Liver (tissue), 9 donors: ENCODE measurements around the gene TACC2. TPM values are rescaled to one million over a fixed set of nuclear protein-coding genes. Genes with fewer than 3 reads are reported as not detected.

Experiments
- DNase-seq: peaks from one replicate; pipeline ENCODE4 v3.0.0-alpha.2; 2017; ENCODE audit warnings: low spot score
- H3K27ac ChIP-seq, 2 donors: one replicate each; pipeline ENCODE4 v1.7.0; 2013; ENCODE audit warnings: inconsistent platforms in 2 of 2, low read length in 2 of 2, control low read depth in 1 of 2, low read depth in 1 of 2, mild to moderate bottlenecking in 1 of 2
- H3K27me3 ChIP-seq, 4 donors: one replicate each; pipeline versions ENCODE4 v1.6.1 to v1.7.0; 2013; ENCODE audit warnings: low read length in 3 of 4, inconsistent platforms in 1 of 4, mild to moderate bottlenecking in 1 of 4, moderate library complexity in 1 of 4; ENCODE audit not compliant: control insufficient read depth in 4 of 4, insufficient read depth in 4 of 4
- H3K36me3 ChIP-seq, 4 donors: one replicate each; pipeline versions ENCODE4 v1.6.1 to v1.7.0; 2013; ENCODE audit warnings: low read length in 3 of 4, mild to moderate bottlenecking in 3 of 4, low read depth in 1 of 4, moderate library complexity in 1 of 4; ENCODE audit not compliant: control insufficient read depth in 4 of 4, insufficient read depth in 3 of 4
- H3K4me1 ChIP-seq, 4 donors: one replicate each; pipeline versions ENCODE4 v1.6.1 to v1.7.0; 2013; ENCODE audit warnings: low read length in 3 of 4, mild to moderate bottlenecking in 3 of 4, moderate library complexity in 1 of 4; ENCODE audit not compliant: control insufficient read depth in 4 of 4, insufficient read depth in 4 of 4
- H3K4me3 ChIP-seq, 3 donors: one replicate each; pipeline versions ENCODE4 v1.6.1 to v1.7.0; 2013; ENCODE audit warnings: low read length in 3 of 3, control low read depth in 1 of 3, low read depth in 1 of 3, mild to moderate bottlenecking in 1 of 3
- H3K9ac ChIP-seq, 2 donors: one replicate each; pipeline ENCODE4 v1.7.0; 2013; ENCODE audit warnings: low read length in 2 of 2, mild to moderate bottlenecking in 2 of 2, moderate library complexity in 2 of 2, control low read depth in 1 of 2, low read depth in 1 of 2
- H3K9me3 ChIP-seq, 4 donors: one replicate each; pipeline versions ENCODE4 v1.6.1 to v1.7.0; 2013; ENCODE audit warnings: low read length in 3 of 4; ENCODE audit not compliant: control insufficient read depth in 4 of 4
- CTCF ChIP-seq: fragments of 150-350 bp; IDR thresholded peaks from 2 replicates; pipeline ENCODE4 v1.5.1; 2017; ENCODE audit warnings: improper control_type of control experiment, low read depth, low read length; ENCODE audit not compliant: missing input control
- EGR1 ChIP-seq, 2 donors: IDR thresholded peaks; 2 replicates each; pipeline ENCODE4 v1.6.1; 2016 to 2018; ENCODE audit warnings: antibody characterized with exemption in 2 of 2, low read depth in 2 of 2
- FOXA1 ChIP-seq: IDR thresholded peaks from 2 replicates; pipeline ENCODE4 v1.6.1; 2016; ENCODE audit warnings: antibody characterized with exemption
- FOXA2 ChIP-seq: IDR thresholded peaks from 2 replicates; pipeline ENCODE4 v1.6.1; 2016; ENCODE audit warnings: antibody characterized with exemption
- GABPA ChIP-seq, 2 donors: IDR thresholded peaks in 1 of 2; conservative IDR thresholded peaks in 1 of 2; 2 replicates each; pipeline ENCODE4 v1.6.1; 2016; ENCODE audit warnings: antibody characterized with exemption in 2 of 2, mild to moderate bottlenecking in 1 of 2, moderate library complexity in 1 of 2
- HNF4A ChIP-seq, 2 donors: conservative IDR thresholded peaks; 2 replicates each; pipeline ENCODE4 v1.6.1; 2016; ENCODE audit warnings: antibody characterized with exemption in 2 of 2, mild to moderate bottlenecking in 2 of 2
- HNF4G ChIP-seq: IDR thresholded peaks from 2 replicates; pipeline ENCODE4 v1.6.1; 2016; ENCODE audit warnings: antibody characterized with exemption
- JUND ChIP-seq, 2 donors: IDR thresholded peaks; 2 replicates each; pipeline ENCODE4 v1.6.1; 2016; ENCODE audit warnings: antibody characterized with exemption in 2 of 2
- NR2F2 ChIP-seq: IDR thresholded peaks from 2 replicates; pipeline ENCODE4 v1.6.1; 2016; ENCODE audit warnings: antibody characterized with exemption
- RAD21 ChIP-seq, 2 donors: IDR thresholded peaks; 2 replicates each; pipeline ENCODE4 v1.6.1; 2016; ENCODE audit warnings: antibody characterized with exemption in 2 of 2, mild to moderate bottlenecking in 2 of 2
- REST ChIP-seq: IDR thresholded peaks from 2 replicates; pipeline ENCODE4 v1.6.1; 2016; ENCODE audit warnings: antibody characterized with exemption, mild to moderate bottlenecking
- RXRA ChIP-seq, 2 donors: IDR thresholded peaks; 2 replicates each; pipeline ENCODE4 v1.6.1; 2017 to 2018; ENCODE audit warnings: antibody characterized with exemption in 2 of 2, mild to moderate bottlenecking in 1 of 2
- SP1 ChIP-seq: IDR thresholded peaks from 2 replicates; pipeline ENCODE4 v1.6.1; 2018; ENCODE audit warnings: antibody characterized with exemption, mild to moderate bottlenecking
- ZBTB33 ChIP-seq: IDR thresholded peaks from 2 replicates; pipeline ENCODE4 v1.6.1; 2016; ENCODE audit warnings: antibody characterized with exemption
- WGBS: extraction: QIAGEN DNeasy Blood & Tissue Kit; methylation state at CpG from one replicate; pipeline ENCODE4 v1.1.7; 2013; 5-methylcytosine and 5-hydroxymethylcytosine counted together
- polyA plus RNA-seq, 2 donors: library from polyadenylated mRNA; stranded (reverse) in 1 of 2; unstranded in 1 of 2; fragments of 200-250 nt in 1 of 2; fragments of >200 nt in 1 of 2; fragmentation: Nextera tagmentation in 1 of 2; extraction: Ambion mirVana in 1 of 2; gene quantifications; one replicate each; pipeline versions ENCODE4 v1.2.1 to v1.2.3, GENCODE V29; 2013 to 2015
- total RNA-seq, 2 donors: library from RNA; depleted of rRNA; stranded (reverse); fragments of >200 nt; gene quantifications; one replicate each; pipeline ENCODE4 v1.2.3, GENCODE V29; 2014
- TF ChIP-seq, protein P1 (sequence below): IDR thresholded peaks from 2 replicates; pipeline ENCODE4 v1.6.1; 2016; ENCODE audit warnings: antibody characterized with exemption
- donor health status: healthy.
- donor health status: healthy.
- donor health status: healthy.
- donor health status: healthy.
- donor health status: healthy.

The TACC2 gene
- total and polyA plus RNA-seq, 4 donors, result 1.5 to 9.1 (median 7.8) TPM

DNA sequence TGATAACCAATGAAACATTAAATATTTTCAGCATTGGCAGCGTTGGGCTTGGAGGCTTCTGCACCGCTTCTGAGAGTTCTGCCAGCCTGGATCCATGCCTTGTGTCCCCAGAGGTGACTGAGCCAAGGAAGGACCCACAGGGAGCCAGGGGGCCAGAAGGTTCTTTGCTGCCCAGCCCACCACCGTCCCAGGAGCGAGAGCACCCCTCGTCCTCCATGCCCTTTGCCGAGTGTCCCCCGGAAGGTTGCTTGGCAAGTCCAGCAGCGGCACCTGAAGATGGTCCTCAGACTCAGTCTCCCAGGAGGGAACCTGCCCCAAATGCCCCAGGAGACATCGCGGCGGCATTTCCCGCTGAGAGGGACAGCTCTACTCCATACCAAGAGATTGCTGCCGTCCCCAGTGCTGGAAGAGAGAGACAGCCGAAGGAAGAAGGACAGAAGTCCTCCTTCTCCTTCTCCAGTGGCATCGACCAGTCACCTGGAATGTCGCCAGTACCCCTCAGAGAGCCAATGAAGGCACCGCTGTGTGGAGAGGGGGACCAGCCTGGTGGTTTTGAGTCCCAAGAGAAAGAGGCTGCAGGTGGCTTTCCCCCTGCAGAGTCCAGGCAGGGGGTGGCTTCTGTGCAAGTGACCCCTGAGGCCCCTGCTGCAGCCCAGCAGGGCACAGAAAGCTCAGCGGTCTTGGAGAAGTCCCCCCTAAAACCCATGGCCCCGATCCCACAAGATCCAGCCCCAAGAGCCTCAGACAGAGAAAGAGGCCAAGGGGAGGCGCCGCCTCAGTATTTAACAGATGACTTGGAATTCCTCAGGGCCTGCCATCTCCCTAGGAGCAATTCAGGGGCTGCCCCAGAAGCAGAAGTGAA is 93.9 kb downstream of the TACC2 start:
- no peaks in the 10 kb centered on the region for H3K36me3 ChIP-seq
- no peak overlapping the region for H3K9ac ChIP-seq
- WGBS, result 94% methylated on average over 21 of the region's 21 CpGs
- no peak overlapping the region for H3K4me3 ChIP-seq
- no peaks in the 10 kb centered on the region for H3K9me3 ChIP-seq
- H3K27me3 ChIP-seq, result no peaks in the 10 kb centered on the region
- TF ChIP-seq, protein P1, sequence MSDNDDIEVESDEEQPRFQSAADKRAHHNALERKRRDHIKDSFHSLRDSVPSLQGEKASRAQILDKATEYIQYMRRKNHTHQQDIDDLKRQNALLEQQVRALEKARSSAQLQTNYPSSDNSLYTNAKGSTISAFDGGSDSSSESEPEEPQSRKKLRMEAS, result no peak
- TF ChIP-seq JUND (IDR thresholded peaks at IDR 0.05), result no peak
- TF ChIP-seq HNF4A (conservative IDR thresholded peaks at IDR 0.05), result no peak
- TF ChIP-seq EGR1 (IDR thresholded peaks at IDR 0.05; ENCODE audit: low read depth in 2 of 2), result no peak
- no peak for TF ChIP-seq FOXA2
- TF ChIP-seq RAD21 (IDR thresholded peaks at IDR 0.05), result no peak
- no peak for TF ChIP-seq GABPA (IDR thresholded peaks at IDR 0.05 in 1 of 2, conservative IDR thresholded peaks at IDR 0.05 in 1 of 2)
- no peak for TF ChIP-seq RXRA (IDR thresholded peaks at IDR 0.05)
- TF ChIP-seq REST, result no peak
- no peak for TF ChIP-seq FOXA1
- no peak for DNase-seq
- H3K27ac ChIP-seq, result no peak overlapping the region
- H3K4me1 ChIP-seq, result no peaks in the 10 kb centered on the region

- H3K36me3 ChIP-seq, result no peaks in the 10 kb centered on the region
- no peak for DNase-seq
- 96% methylated on average over 9 of the region's 9 CpGs for WGBS
- no peak overlapping the region for H3K27ac ChIP-seq
- no peak overlapping the region for H3K4me3 ChIP-seq
- H3K9me3 ChIP-seq, result no peaks in the 10 kb centered on the region
- no peak overlapping the region for H3K9ac ChIP-seq
- H3K4me1 ChIP-seq, result no peaks in the 10 kb centered on the region
- no peak for TF ChIP-seq ZBTB33
- no peak for TF ChIP-seq GABPA (IDR thresholded peaks at IDR 0.05 in 1 of 2, conservative IDR thresholded peaks at IDR 0.05 in 1 of 2)
- no peak for TF ChIP-seq EGR1 (IDR thresholded peaks at IDR 0.05; ENCODE audit: low read depth in 2 of 2)
- TF ChIP-seq CTCF, result no peak
- no peak for TF ChIP-seq RAD21 (IDR thresholded peaks at IDR 0.05)
- TF ChIP-seq REST, result no peak
- TF ChIP-seq SP1, result no peak
- TF ChIP-seq, protein P1, result no peak
- no peak for TF ChIP-seq NR2F2
- TF ChIP-seq HNF4G, result no peak
- TF ChIP-seq JUND (IDR thresholded peaks at IDR 0.05), result no peak
- no peaks in the 10 kb centered on the region for H3K27me3 ChIP-seq
These were observed 94.6 kb downstream of the TACC2 start for GRCh38 chr10:122083478-122084025.
